Prostate gland (tissue), 2 donors: ENCODE data around the gene DLG2.

Experiments used
- POLR2A ChIP-seq: fragments of 450-650 bp; IDR thresholded peaks from one replicate; pipeline ENCODE4 v1.6.1; 2016; ENCODE audit warnings: antibody characterized with exemption, mild to moderate bottlenecking
- POLR2AphosphoS5 ChIP-seq: sonication (generic); formaldehyde crosslinking; IDR thresholded peaks from one replicate; pipeline ENCODE4 v1.6.1; 2017; ENCODE audit warnings: antibody characterized with exemption
- TF ChIP-seq, protein P1 (sequence below), 4 experiments: fragments of 200-600 bp in 2 of 4; fragments of 450-650 bp in 2 of 4; sonication (generic) in 2 of 4; IDR thresholded peaks; 1 replicate in 3 of 4; 2 replicates in 1 of 4; pipeline ENCODE4 v1.5.1; 2016 to 2019; ENCODE audit warnings: antibody characterized with exemption in 4 of 4, mild to moderate bottlenecking in 2 of 4, moderate library complexity in 2 of 4

DNA sequence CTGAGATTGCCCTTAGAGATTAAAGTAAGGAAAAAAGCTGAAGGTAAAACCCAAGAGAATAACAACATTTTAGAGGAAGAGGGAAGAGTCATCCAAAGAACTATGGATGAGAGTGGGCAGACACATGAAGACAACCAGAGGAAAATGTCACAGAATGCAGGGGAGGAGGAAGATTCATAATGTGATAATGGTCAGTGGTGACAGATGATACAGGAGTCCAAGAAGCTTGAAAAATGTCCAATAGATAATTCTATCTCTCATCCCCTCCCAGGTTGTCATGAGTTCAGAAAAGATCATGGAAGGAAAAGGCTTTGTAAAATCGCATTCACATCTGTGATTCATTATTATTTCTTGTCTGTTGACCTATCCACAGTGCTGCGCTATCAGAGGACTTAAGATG, 2058.6 kb downstream of the DLG2 start:
- TF ChIP-seq, protein P1, sequence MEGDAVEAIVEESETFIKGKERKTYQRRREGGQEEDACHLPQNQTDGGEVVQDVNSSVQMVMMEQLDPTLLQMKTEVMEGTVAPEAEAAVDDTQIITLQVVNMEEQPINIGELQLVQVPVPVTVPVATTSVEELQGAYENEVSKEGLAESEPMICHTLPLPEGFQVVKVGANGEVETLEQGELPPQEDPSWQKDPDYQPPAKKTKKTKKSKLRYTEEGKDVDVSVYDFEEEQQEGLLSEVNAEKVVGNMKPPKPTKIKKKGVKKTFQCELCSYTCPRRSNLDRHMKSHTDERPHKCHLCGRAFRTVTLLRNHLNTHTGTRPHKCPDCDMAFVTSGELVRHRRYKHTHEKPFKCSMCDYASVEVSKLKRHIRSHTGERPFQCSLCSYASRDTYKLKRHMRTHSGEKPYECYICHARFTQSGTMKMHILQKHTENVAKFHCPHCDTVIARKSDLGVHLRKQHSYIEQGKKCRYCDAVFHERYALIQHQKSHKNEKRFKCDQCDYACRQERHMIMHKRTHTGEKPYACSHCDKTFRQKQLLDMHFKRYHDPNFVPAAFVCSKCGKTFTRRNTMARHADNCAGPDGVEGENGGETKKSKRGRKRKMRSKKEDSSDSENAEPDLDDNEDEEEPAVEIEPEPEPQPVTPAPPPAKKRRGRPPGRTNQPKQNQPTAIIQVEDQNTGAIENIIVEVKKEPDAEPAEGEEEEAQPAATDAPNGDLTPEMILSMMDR (IDR thresholded peaks at IDR 0.05) = no peak
- no peak for TF ChIP-seq POLR2AphosphoS5
- no peak for TF ChIP-seq POLR2A
